GM18909 (cell line): ENCODE results near the gene CNIH3.

Experiments used
- ATAC-seq: cut with Tn5 transposase; IDR thresholded peaks from one replicate; pipeline ENCODE4 v1.9.1; 2021; ENCODE audit warnings: mild to moderate bottlenecking; ENCODE audit not compliant: unreplicated experiment, poor library complexity

Gene CNIH3

GRCh38 chr1:224789311-224789710 is 173.2 kb downstream of the CNIH3 start:
- ATAC-seq, result no peak
